HepG2 (cell line): ENCODE results near the gene ARL8A. TPM values are rescaled to one million over a fixed set of nuclear protein-coding genes. Genes with fewer than 3 reads are reported as not detected.

Experiments used
- AFF4 ChIP-seq: sonication (generic); formaldehyde crosslinking; IDR thresholded peaks from 2 replicates; pipeline ENCODE4 v1.4.0; 2020; ENCODE audit warnings: missing genetic modification reagents
- BCL6 ChIP-seq: IDR thresholded peaks from 2 replicates; pipeline ENCODE4 v1.6.1; 2016; ENCODE audit warnings: missing genetic modification reagents, missing compliant biosample characterization
- ERF ChIP-seq: IDR thresholded peaks from 2 replicates; pipeline ENCODE4 v1.6.1; 2018; ENCODE audit warnings: missing biosample characterization, missing genetic modification reagents
- MAFG ChIP-seq: sonication (generic); formaldehyde crosslinking; IDR thresholded peaks from 2 replicates; pipeline ENCODE4 v1.5.1; 2020; ENCODE audit warnings: mild to moderate bottlenecking, missing genetic modification reagents
- NFRKB ChIP-seq: fragments of 450-650 bp; IDR thresholded peaks from 2 replicates; pipeline ENCODE4 v1.6.1; 2017
- NR2F6 ChIP-seq, 2 experiments: IDR thresholded peaks; 2 replicates each; pipeline ENCODE4 v1.6.1; 2016; ENCODE audit warnings: antibody characterized with exemption in 1 of 2, mild to moderate bottlenecking in 1 of 2
- THAP8 ChIP-seq: sonication (generic); formaldehyde crosslinking; IDR thresholded peaks from 2 replicates; pipeline ENCODE4 v1.5.1; 2020; ENCODE audit warnings: missing genetic modification reagents, mild to moderate bottlenecking, borderline replicate concordance
- ZNF318 ChIP-seq: sonication (generic); formaldehyde crosslinking; IDR thresholded peaks from 2 replicates; pipeline ENCODE4 v1.4.0; 2020; ENCODE audit warnings: mild to moderate bottlenecking, missing genetic modification reagents
- ZNF501 ChIP-seq: sonication (generic); formaldehyde crosslinking; IDR thresholded peaks from 2 replicates; pipeline ENCODE4 v1.5.1; 2020; ENCODE audit warnings: mild to moderate bottlenecking, moderate library complexity, missing genetic modification reagents
- ZNF704 ChIP-seq: sonication (generic); formaldehyde crosslinking; IDR thresholded peaks from 2 replicates; pipeline ENCODE4 v1.8.1; 2023; ENCODE audit warnings: mild to moderate bottlenecking, inconsistent platforms, moderate library complexity, missing genetic modification reagents, borderline replicate concordance
- polyA plus RNA-seq, 8 experiments: library from polyadenylated mRNA; depleted of rRNA in 3 of 8; stranded (reverse) in 7 of 8; unstranded in 1 of 8; fragments of >200 nt; fragmentation: Illumina TruSeq in 4 of 8; extraction: Trizol in 4 of 8; gene quantifications; 2 replicates each; pipeline versions ENCODE4 v1.2.1 to v1.2.3, GENCODE V29; 2011 to 2016; ENCODE audit warnings: low read depth in 4 of 8, missing spikeins in 1 of 8, mixed read lengths in 1 of 8; ENCODE audit not compliant: insufficient read depth in 1 of 8
- total RNA-seq, 5 experiments: library from RNA; depleted of rRNA; stranded (reverse); fragments of >200 nt; fragmentation: Illumina TruSeq; extraction: Trizol; gene quantifications; 2 replicates each; pipeline ENCODE4 v1.2.3, GENCODE V29; 2016; ENCODE audit warnings: low read depth in 1 of 5
- TF ChIP-seq, protein P1 (sequence below): sonication (generic); formaldehyde crosslinking; IDR thresholded peaks from 2 replicates; pipeline ENCODE4 v1.5.0; 2020; ENCODE audit warnings: mild to moderate bottlenecking, missing genetic modification reagents

Gene ARL8A
- total and polyA plus RNA-seq, 2 of the 13 experiments (the other 11 are each of a cell fraction or from before 2014, with no cell fraction given), result 2.7 to 23.4 TPM

DNA sequence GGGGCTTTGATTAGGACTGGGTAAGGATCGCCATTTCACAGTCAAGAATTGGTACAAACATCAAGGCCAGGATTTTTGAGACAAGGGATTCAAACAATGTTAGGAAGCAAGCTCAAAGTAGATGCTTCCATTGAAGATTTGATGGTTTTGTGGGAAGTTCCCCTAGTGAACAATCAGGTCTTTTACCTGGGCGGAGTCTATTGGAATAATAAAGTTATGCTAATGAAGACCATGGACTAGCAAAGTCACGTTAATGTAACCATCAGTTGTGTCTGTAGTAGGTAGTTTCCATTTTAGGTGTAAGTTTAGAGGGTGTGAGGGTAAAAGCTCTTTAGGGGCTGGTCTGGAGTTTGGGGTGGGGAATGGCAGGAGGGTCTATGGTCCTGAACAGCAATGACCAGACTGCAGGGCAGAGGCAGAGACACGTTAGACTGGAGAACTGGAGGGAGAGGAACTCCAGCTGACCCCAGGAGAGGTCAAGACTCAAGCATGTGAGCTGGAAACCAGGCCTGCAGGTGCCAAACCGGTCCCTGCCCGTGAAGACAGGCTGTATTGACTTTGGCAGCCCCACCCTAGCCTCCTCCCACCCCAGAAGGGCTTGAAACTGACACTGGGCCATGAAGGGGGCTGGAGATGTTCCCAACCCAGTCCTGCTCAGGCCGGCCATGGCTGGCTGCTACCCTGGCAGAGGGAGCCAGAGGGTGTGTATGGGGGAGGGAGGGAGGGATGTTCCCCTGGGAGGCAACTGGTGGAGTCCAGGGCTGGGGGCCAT is 57.8 kb downstream of the ARL8A start (continued):
- TF ChIP-seq ZNF318 (no peak), AFF4 (no peak), ERF (CRISPR knock-in tag) (no peak), THAP8 (CRISPR knock-in tag) (no peak), MAFG (no peak), ZNF704 (no peak), NR2F6 (IDR thresholded peaks at IDR 0.05) (0 out of 2 replicates have a peak, but pooled peaks have one; percentile 32), NR2F6 (CRISPR knock-in tag; IDR thresholded peaks at IDR 0.05) (no peak), NFRKB (no peak), ZNF501 (no peak; the same call in 1 of the 2 replicates), BCL6 (CRISPR knock-in tag) (no peak)
- TF ChIP-seq, protein P1, sequence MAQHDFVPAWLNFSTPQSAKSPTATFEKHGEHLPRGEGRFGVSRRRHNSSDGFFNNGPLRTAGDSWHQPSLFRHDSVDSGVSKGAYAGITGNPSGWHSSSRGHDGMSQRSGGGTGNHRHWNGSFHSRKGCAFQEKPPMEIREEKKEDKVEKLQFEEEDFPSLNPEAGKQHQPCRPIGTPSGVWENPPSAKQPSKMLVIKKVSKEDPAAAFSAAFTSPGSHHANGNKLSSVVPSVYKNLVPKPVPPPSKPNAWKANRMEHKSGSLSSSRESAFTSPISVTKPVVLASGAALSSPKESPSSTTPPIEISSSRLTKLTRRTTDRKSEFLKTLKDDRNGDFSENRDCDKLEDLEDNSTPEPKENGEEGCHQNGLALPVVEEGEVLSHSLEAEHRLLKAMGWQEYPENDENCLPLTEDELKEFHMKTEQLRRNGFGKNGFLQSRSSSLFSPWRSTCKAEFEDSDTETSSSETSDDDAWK (CRISPR knock-in tag), result no peak
